K562 (cell line): Measurements from ENCODE around the gene MARK4.

Experiments used
- EZH2 ChIP-seq: IDR thresholded peaks from 2 replicates; pipeline ENCODE4 v1.6.1; 2012; ENCODE audit warnings: low read depth, mild to moderate bottlenecking, inconsistent platforms, low read length, borderline replicate concordance
- FOS ChIP-seq: IDR thresholded peaks from 3 replicates; pipeline ENCODE4 v1.6.1; 2011; ENCODE audit not compliant: insufficient read length; ENCODE audit errors: extremely low read depth
- GABPA ChIP-seq: fragments of 200-800 bp; sonication (Bioruptor generic); conservative IDR thresholded peaks from 2 replicates; pipeline ENCODE4 v1.6.1; 2016; ENCODE audit warnings: low read depth, missing genetic modification characterization, missing compliant biosample characterization
- MCM7 ChIP-seq, 2 experiments: fragments of 450-650 bp; IDR thresholded peaks; 2 replicates each; pipeline ENCODE4 v1.6.1; 2016 to 2018
- POLR2A ChIP-seq: fragments of 450-650 bp; conservative IDR thresholded peaks from 2 replicates; pipeline ENCODE4 v1.6.1; 2016
- PREB ChIP-seq: sonication (generic); formaldehyde crosslinking; IDR thresholded peaks from 2 replicates; pipeline ENCODE4 v1.8.1; 2023; ENCODE audit warnings: mild to moderate bottlenecking, missing genetic modification reagents
- STAT6 ChIP-seq: sonication (generic); formaldehyde crosslinking; IDR thresholded peaks from 2 replicates; pipeline ENCODE4 v1.8.1; 2023; ENCODE audit warnings: mild to moderate bottlenecking, missing genetic modification reagents
- TAF7 ChIP-seq: fragments of 450-650 bp; IDR thresholded peaks from 2 replicates; pipeline ENCODE4 v1.6.1; 2016; ENCODE audit warnings: missing genetic modification characterization, missing compliant biosample characterization
- YY1 ChIP-seq, 3 experiments: IDR thresholded peaks; 2 replicates each; pipeline ENCODE4 v1.6.1; 2011; ENCODE audit warnings: low read length in 2 of 3, mild to moderate bottlenecking in 2 of 3, moderate library complexity in 2 of 3, borderline replicate concordance in 1 of 3, control low read depth in 1 of 3, low read depth in 1 of 3; ENCODE audit not compliant: insufficient read depth in 3 of 3, insufficient replicate concordance in 2 of 3, control insufficient read depth in 1 of 3, insufficient read length in 1 of 3; ENCODE audit errors: extremely low read depth in 1 of 3
- ZFPM2 ChIP-seq: fragments of 250-450 bp; sonication (Bioruptor Pico); IDR thresholded peaks from 2 replicates; pipeline ENCODE4 v1.5.1; 2022; ENCODE audit warnings: mild to moderate bottlenecking
- ZNF24 ChIP-seq: fragments of 450-650 bp; IDR thresholded peaks from 2 replicates; pipeline ENCODE4 v1.6.1; 2016
- ZNF431 ChIP-seq: sonication (generic); formaldehyde crosslinking; IDR thresholded peaks from 2 replicates; pipeline ENCODE4 v1.8.0; 2022; ENCODE audit warnings: mild to moderate bottlenecking, missing genetic modification reagents
- ZNF511 ChIP-seq: sonication (generic); formaldehyde crosslinking; IDR thresholded peaks from 2 replicates; pipeline ENCODE4 v1.8.0; 2022; ENCODE audit warnings: mild to moderate bottlenecking, missing genetic modification reagents
- TF ChIP-seq, protein P1 (sequence below), 3 experiments: IDR thresholded peaks in 2 of 3; conservative IDR thresholded peaks in 1 of 3; 2 replicates each; pipeline ENCODE4 v1.5.1; 2011 to 2012; ENCODE audit warnings: low read length in 3 of 3, mild to moderate bottlenecking in 3 of 3, control low read depth in 2 of 3, improper control_type of control experiment in 1 of 3, inconsistent platforms in 1 of 3, low read depth in 1 of 3, mixed read lengths in 1 of 3, moderate library complexity in 1 of 3; ENCODE audit not compliant: insufficient read depth in 2 of 3

- TF ChIP-seq ZFPM2 (CRISPR knock-in tag) (no peak), EZH2 (no peak), STAT6 (CRISPR knock-in tag) (no peak), PREB (no peak), FOS (no peak), TAF7 (tag) (no peak), ZNF431 (CRISPR knock-in tag) (no peak), MCM7 (IDR thresholded peaks at IDR 0.05) (no peak), ZNF511 (CRISPR knock-in tag) (no peak), GABPA (no peak), POLR2A (no peak), YY1 (IDR thresholded peaks at IDR 0.05; ENCODE audit: borderline replicate concordance in 1 of 3, control insufficient read depth in 1 of 3, extremely low read depth in 1 of 3, insufficient read depth in 3 of 3, insufficient read length in 1 of 3, insufficient replicate concordance in 2 of 3, low read depth in 1 of 3, low read length in 2 of 3) (no peak), ZNF24 (no peak)
- TF ChIP-seq, protein P1, sequence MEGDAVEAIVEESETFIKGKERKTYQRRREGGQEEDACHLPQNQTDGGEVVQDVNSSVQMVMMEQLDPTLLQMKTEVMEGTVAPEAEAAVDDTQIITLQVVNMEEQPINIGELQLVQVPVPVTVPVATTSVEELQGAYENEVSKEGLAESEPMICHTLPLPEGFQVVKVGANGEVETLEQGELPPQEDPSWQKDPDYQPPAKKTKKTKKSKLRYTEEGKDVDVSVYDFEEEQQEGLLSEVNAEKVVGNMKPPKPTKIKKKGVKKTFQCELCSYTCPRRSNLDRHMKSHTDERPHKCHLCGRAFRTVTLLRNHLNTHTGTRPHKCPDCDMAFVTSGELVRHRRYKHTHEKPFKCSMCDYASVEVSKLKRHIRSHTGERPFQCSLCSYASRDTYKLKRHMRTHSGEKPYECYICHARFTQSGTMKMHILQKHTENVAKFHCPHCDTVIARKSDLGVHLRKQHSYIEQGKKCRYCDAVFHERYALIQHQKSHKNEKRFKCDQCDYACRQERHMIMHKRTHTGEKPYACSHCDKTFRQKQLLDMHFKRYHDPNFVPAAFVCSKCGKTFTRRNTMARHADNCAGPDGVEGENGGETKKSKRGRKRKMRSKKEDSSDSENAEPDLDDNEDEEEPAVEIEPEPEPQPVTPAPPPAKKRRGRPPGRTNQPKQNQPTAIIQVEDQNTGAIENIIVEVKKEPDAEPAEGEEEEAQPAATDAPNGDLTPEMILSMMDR (IDR thresholded peaks at IDR 0.05 in 2 of 3, conservative IDR thresholded peaks at IDR 0.05 in 1 of 3; ENCODE audit: insufficient read depth in 2 of 3, low read depth in 1 of 3, low read length in 3 of 3): no peak
Measured at GRCh38 chr19:45218426-45218825, 32.6 kb upstream of the MARK4 start.
